ENCODE data around the gene MMP12.

GRCh38 chr11:102853055-102853454, 21.7 kb downstream of the MMP12 start:
- TF ChIP-seq CTCF (IDR thresholded peaks at IDR 0.05) = no peak
- TF ChIP-seq POLR2A (IDR thresholded peaks at IDR 0.05) = no peak
